Neutrophil (primary cell): ENCODE data around the gene GRIPAP1.

Source experiments
- H3K27ac ChIP-seq: fragments of 200-600 bp; sonication (generic); 2 replicates; pipeline ENCODE4 v1.5.1; 2016; ENCODE audit warnings: mild to moderate bottlenecking, moderate library complexity
- H3K27me3 ChIP-seq: fragments of 200-600 bp; sonication (generic); 2 replicates; pipeline ENCODE4 v1.6.0; 2016; ENCODE audit warnings: mild to moderate bottlenecking
- H3K36me3 ChIP-seq: fragments of 200-600 bp; sonication (generic); 2 replicates; pipeline ENCODE4 v1.5.1; 2017
- H3K4me1 ChIP-seq, 2 experiments: fragments of 200-600 bp in 1 of 2; sonication (generic) in 1 of 2; 1 replicate in 1 of 2; 2 replicates in 1 of 2; pipeline versions ENCODE4 v1.5.1 to v1.6.1; 2013 to 2016; ENCODE audit warnings: low read depth in 1 of 2, low read length in 1 of 2, mild to moderate bottlenecking in 1 of 2, moderate library complexity in 1 of 2; ENCODE audit not compliant: control insufficient read depth in 1 of 2, insufficient read depth in 1 of 2
- H3K4me3 ChIP-seq, 2 experiments: fragments of 200-600 bp in 1 of 2; sonication (generic) in 1 of 2; 1 replicate in 1 of 2; 2 replicates in 1 of 2; pipeline ENCODE4 v1.5.1; 2013 to 2016; ENCODE audit warnings: low read depth in 1 of 2, low read length in 1 of 2, mild to moderate bottlenecking in 1 of 2, moderate library complexity in 1 of 2
- H3K9me3 ChIP-seq: fragments of 200-600 bp; sonication (generic); 2 replicates; pipeline ENCODE4 v1.5.1; 2016
- CTCF ChIP-seq: fragments of 200-600 bp; sonication (generic); IDR thresholded peaks from 2 replicates; pipeline ENCODE4 v1.5.1; 2016; ENCODE audit warnings: antibody characterized with exemption

GRIPAP1 gene

GRCh38 chrX:48936429-48937053, 65.5 kb downstream of the GRIPAP1 start:
- no peaks in the 10 kb centered on the region for H3K9me3 ChIP-seq
- H3K27me3 ChIP-seq: no peaks in the 10 kb centered on the region
- H3K4me3 ChIP-seq: peak overlapping the region; percentile 53 to 58
- peak overlapping the region; percentile 99 for H3K27ac ChIP-seq
- peaks cover 15% of the 10 kb centered on the region for H3K36me3 ChIP-seq
- peaks cover 59 to 70% of the 10 kb centered on the region in 2 experiments for H3K4me1 ChIP-seq
- TF ChIP-seq CTCF: no peak

- Histone ChIP-seq H3K9me3 (no peaks in the 10 kb centered on the region), H3K4me3 (no peak overlapping the region), H3K36me3 (peaks cover 15% of the 10 kb centered on the region), H3K27ac (peak overlapping the region; percentile 99), H3K27me3 (no peaks in the 10 kb centered on the region), H3K4me1 (peaks cover 49 to 57% of the 10 kb centered on the region in 2 experiments)
- TF ChIP-seq CTCF: no peak
Observed at GRCh38 chrX:48935301-48935670, 66.8 kb downstream of the GRIPAP1 start.

- Histone ChIP-seq H3K27me3 (no peaks in the 10 kb centered on the region), H3K27ac (peak overlapping the region; percentile 99), H3K4me1 (peaks cover 44 to 52% of the 10 kb centered on the region in 2 experiments), H3K36me3 (peaks cover 15% of the 10 kb centered on the region), H3K9me3 (no peaks in the 10 kb centered on the region), H3K4me3 (no peak overlapping the region)
- TF ChIP-seq CTCF: no peak
Observed at GRCh38 chrX:48934581-48935300, 67.3 kb downstream of the GRIPAP1 start.

GRCh38 chrX:48933757-48934156, 68.3 kb downstream of the GRIPAP1 start:
- TF ChIP-seq CTCF: no peak
- Histone ChIP-seq H3K27ac (peak overlapping the region; percentile 99), H3K4me3 (no peak overlapping the region), H3K36me3 (peaks cover 15% of the 10 kb centered on the region), H3K27me3 (no peaks in the 10 kb centered on the region), H3K9me3 (no peaks in the 10 kb centered on the region), H3K4me1 (peaks cover 34 to 42% of the 10 kb centered on the region in 2 experiments)

GRCh38 chrX:48927736-48928382, 74.2 kb downstream of the GRIPAP1 start:
- no peak overlapping the region for H3K4me3 ChIP-seq
- no peaks in the 10 kb centered on the region for H3K27me3 ChIP-seq
- no peaks in the 10 kb centered on the region for H3K9me3 ChIP-seq
- TF ChIP-seq CTCF: no peak
- no peak overlapping the region for H3K27ac ChIP-seq
- H3K4me1 ChIP-seq: no peaks in the 10 kb centered on the region
- peaks cover 36% of the 10 kb centered on the region for H3K36me3 ChIP-seq
